ENCODE measurements around the gene MTHFSD. TPM values are rescaled to one million over a fixed set of nuclear protein-coding genes. Genes with fewer than 3 reads are reported as not detected.

MTHFSD gene
- total RNA-seq, 1 experiment from 2014 or later, result 11.9 TPM

DNA sequence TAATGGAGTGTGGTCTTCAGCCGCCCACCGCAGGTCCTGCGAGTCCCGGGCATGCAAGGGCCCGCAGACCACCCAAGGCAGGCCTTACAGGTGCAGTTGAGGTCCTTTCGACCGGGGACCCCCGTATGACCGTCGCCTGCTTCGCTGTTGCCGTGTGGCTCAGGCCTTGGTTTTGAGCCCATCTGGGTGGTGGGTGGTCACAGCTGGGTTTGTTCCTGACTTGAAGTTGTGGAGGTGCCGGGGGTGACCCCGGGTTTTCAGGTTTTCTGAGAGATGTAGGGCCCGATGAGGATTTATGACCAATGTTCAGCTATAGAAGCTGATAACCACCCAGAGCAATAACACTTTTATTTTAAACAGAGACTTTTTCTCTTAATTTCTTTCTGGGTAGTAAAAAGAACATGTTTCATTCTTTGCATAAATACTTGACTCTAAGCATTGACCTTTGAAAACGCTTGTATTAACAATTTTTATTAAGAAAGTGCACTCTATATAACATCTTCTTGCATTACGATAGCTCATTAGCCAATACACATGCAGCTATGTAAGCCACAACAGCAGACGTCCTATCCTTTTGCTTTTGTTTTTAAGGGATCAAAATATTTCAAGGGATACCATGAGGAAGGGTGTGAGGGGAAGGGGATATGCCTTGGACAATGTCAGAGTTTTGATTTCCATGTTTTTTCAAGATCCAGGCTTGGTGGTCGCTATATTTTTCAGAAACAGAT is 25.2 kb upstream of the MTHFSD start:
- Histone ChIP-seq H3K9ac (ENCODE audit: low read length) (no peak overlapping the region), H4K20me1 (ENCODE audit: low read length) (no peaks in the 10 kb centered on the region), H3K4me3 (ENCODE audit: low read length) (no peak overlapping the region), H3K9me2 (replicated peaks; ENCODE audit: low read length) (no peaks in the 10 kb centered on the region), H3K27ac (ENCODE audit: low read length) (no peak overlapping the region), H3K79me2 (ENCODE audit: low read length) (peaks cover 21% of the 10 kb centered on the region), H3K9me3 (ENCODE audit: low read length) (no peaks in the 10 kb centered on the region), H3K27me3 (ENCODE audit: low read length) (no peaks in the 10 kb centered on the region), H3K4me2 (ENCODE audit: low read length) (no peak overlapping the region), H3F3A (ENCODE audit: low read length, unreplicated experiment) (no peaks in the 10 kb centered on the region), H2AFZ (ENCODE audit: low read length) (no peak overlapping the region), H3K36me3 (ENCODE audit: low read depth, low read length) (no peaks in the 10 kb centered on the region), H3K4me1 (ENCODE audit: insufficient read depth, low read length) (peaks cover 28% of the 10 kb centered on the region)
- TF ChIP-seq, protein P1, sequence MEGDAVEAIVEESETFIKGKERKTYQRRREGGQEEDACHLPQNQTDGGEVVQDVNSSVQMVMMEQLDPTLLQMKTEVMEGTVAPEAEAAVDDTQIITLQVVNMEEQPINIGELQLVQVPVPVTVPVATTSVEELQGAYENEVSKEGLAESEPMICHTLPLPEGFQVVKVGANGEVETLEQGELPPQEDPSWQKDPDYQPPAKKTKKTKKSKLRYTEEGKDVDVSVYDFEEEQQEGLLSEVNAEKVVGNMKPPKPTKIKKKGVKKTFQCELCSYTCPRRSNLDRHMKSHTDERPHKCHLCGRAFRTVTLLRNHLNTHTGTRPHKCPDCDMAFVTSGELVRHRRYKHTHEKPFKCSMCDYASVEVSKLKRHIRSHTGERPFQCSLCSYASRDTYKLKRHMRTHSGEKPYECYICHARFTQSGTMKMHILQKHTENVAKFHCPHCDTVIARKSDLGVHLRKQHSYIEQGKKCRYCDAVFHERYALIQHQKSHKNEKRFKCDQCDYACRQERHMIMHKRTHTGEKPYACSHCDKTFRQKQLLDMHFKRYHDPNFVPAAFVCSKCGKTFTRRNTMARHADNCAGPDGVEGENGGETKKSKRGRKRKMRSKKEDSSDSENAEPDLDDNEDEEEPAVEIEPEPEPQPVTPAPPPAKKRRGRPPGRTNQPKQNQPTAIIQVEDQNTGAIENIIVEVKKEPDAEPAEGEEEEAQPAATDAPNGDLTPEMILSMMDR (conservative IDR thresholded peaks at IDR 0.05; ENCODE audit: low read depth, low read length), result no peak
- ATAC-seq (no peak), DNase-seq (no peak)
- POLR2A ChIA-PET (ENCODE audit: unreplicated experiment), result no interaction called here
- CTCF ChIA-PET, result interaction anchor here (0.7 kb wide), 1 partner anchor 16 kb away, joined by 6 read pairs; no protein-coding TSS in a partner anchor
- intact Hi-C loops (cut with micrococcal nuclease), result no loop called here
- no TSS peak for BruUV-seq (replicated peaks)

DNA sequence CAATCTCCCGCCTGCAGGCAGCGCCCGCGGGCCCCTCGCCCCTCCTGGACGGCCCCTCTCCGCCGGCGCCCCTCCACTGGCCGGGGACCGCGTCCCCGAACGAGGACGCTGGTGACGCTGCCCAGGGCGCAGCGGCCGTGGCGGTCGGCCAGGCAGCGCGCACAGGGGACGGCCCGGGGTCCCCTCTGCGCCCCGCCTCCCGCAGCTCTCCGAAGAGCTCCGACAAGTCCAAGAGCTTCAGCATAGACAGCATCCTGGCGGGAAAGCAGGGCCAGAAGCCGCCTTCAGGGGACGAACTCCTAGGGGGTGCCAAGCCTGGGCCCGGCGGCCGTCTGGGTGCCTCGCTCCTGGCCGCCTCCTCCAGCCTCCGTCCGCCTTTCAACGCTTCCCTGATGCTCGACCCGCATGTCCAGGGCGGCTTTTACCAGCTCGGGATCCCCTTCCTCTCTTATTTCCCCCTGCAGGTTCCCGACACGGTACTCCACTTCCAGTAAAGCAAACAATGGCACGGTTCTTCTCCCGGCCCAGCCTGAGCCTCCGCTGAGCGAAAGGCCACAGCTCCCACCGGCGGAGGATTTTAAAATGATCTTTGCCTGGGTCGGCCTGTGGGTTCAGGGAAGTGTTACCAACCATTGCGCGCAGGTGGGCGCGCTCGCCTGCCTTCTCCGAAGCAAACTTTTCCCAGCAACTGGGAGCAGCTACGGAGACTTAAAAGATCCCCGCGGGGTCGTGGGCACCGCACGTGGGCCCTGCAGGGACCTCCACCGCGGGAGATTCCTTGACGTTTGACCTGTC is 24.4 kb upstream of the MTHFSD start:
- H3K27me3 ChIP-seq (ENCODE audit: low read length), result no peaks in the 10 kb centered on the region
- no peak overlapping the region for H2AFZ ChIP-seq (ENCODE audit: low read length)
- no peaks in the 10 kb centered on the region for H4K20me1 ChIP-seq (ENCODE audit: low read length)
- H3K9ac ChIP-seq (ENCODE audit: low read length), result no peak overlapping the region
- no peaks in the 10 kb centered on the region for H3K9me2 ChIP-seq (replicated peaks; ENCODE audit: low read length)
- H3K4me3 ChIP-seq (ENCODE audit: low read length), result no peak overlapping the region
- POLR2A ChIA-PET (ENCODE audit: unreplicated experiment), result no interaction called here
- DNase-seq (no peak), ATAC-seq (no peak)
- no peaks in the 10 kb centered on the region for H3F3A ChIP-seq (ENCODE audit: low read length, unreplicated experiment)
- H3K27ac ChIP-seq (ENCODE audit: low read length), result no peak overlapping the region
- CTCF ChIA-PET, result no interaction called here
- peaks cover 21% of the 10 kb centered on the region for H3K79me2 ChIP-seq (ENCODE audit: low read length)
- intact Hi-C loops (cut with micrococcal nuclease), result loop anchor here (5.0 kb wide), 2 partner anchors 243 to 483 kb away; no protein-coding TSS in a partner anchor
- peaks cover 23% of the 10 kb centered on the region for H3K4me1 ChIP-seq (ENCODE audit: insufficient read depth, low read length)
- no peaks in the 10 kb centered on the region for H3K9me3 ChIP-seq (ENCODE audit: low read length)
- TF ChIP-seq EZH2 (IDR thresholded peaks at IDR 0.05; ENCODE audit: low read length, unreplicated experiment) (no peak), EZH2phosphoT487 (IDR thresholded peaks at IDR 0.05; ENCODE audit: borderline replicate concordance, low read length) (no peak)
- TF ChIP-seq, protein P1 (conservative IDR thresholded peaks at IDR 0.05; ENCODE audit: low read depth, low read length), result no peak
- no peaks in the 10 kb centered on the region for H3K36me3 ChIP-seq (ENCODE audit: low read depth, low read length)
- H3K4me2 ChIP-seq (ENCODE audit: low read length), result no peak overlapping the region
- no TSS peak for BruUV-seq (replicated peaks)
